GM18909 (cell line): ENCODE results near the gene MRPS6.

Source experiments
- ATAC-seq: cut with Tn5 transposase; IDR thresholded peaks from one replicate; pipeline ENCODE4 v1.9.1; 2021; ENCODE audit warnings: mild to moderate bottlenecking; ENCODE audit not compliant: unreplicated experiment, poor library complexity

MRPS6 gene

DNA sequence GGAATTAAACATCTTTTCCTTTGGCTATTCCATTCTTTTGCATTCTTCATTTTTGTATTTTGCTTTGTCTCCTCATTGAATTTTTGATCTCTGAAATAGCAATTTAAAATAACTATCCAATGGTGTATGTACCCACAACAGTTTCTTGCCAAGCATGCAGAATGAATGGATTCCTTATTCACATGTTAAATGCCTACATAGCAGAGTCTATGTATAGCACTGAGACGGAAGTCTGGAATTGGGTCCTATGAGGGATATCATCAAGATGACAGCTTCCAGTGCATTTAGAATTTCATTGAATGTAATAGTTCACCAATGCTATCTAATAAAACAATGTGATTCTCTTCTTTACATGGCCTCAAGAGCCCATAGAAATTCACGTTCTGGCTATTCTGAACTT, 97.5 kb downstream of the MRPS6 start:
- ATAC-seq, result no peak

DNA sequence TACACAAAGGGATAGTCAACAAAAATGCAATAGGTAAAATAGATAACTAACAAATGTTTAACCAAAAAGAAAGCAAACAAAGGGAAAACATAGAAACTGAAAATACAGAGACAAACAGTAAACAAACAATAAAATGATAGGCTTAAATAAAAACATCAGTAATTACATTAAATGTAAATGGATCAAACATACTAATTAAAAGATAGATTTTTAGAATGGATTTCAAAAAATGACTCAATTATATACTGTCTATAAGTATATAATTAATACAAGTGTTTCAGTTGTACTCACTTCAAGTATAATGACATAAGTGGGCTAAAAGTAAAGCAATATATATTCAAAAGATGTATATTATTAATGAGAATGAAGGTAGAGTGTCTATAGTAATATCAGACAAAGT, 101.1 kb downstream of the MRPS6 start:
- ATAC-seq, result no peak

DNA sequence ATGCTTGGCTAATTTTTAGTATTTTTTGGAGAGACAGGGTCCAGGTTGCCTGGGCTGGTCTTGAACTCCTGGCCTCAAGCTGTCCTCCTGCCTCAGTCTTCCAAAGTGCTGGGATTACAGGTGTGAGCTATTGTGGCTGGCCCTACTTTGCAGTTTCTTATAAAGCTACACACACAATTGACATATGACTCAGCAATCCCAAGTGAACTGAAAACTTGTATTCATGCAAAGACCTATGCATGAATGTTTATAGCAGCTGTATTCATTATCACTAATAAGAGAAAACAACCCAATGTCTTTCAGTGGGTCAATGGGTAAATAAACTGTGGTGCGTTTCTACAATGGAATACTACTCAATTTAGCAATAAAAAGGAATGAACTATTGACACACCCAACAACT, 103.1 kb downstream of the MRPS6 start:
- ATAC-seq, result no peak

DNA sequence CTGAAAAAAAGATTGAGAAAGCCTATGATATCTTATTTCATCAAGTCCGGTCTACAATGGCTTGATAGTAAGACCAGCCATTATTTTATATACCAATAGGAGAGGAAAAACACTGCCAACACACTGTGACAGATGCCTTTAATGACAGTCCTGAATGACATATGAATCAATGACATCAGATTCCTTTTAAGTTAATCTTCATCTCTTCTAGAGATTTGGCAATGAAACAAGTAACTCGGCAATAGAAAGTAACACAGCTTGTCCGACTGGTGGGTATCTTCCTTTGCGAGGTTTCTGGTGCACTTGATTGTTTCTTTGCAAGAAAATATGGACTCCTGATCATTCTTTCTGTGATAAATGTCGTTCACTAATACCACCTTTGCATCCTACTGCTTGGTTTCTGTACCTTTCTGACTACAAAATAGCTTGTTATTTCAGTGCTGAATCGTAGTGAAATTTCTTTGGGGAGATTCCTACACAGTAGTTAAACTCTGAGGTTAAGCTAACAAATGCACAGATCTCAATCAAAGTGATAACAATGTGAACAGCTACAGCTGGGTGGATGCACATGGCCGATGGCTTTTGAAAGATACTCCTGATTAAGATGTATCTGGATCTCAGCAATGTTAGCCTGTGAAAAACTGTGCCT, 104.7 kb downstream of the MRPS6 start:
- no peak for ATAC-seq

DNA sequence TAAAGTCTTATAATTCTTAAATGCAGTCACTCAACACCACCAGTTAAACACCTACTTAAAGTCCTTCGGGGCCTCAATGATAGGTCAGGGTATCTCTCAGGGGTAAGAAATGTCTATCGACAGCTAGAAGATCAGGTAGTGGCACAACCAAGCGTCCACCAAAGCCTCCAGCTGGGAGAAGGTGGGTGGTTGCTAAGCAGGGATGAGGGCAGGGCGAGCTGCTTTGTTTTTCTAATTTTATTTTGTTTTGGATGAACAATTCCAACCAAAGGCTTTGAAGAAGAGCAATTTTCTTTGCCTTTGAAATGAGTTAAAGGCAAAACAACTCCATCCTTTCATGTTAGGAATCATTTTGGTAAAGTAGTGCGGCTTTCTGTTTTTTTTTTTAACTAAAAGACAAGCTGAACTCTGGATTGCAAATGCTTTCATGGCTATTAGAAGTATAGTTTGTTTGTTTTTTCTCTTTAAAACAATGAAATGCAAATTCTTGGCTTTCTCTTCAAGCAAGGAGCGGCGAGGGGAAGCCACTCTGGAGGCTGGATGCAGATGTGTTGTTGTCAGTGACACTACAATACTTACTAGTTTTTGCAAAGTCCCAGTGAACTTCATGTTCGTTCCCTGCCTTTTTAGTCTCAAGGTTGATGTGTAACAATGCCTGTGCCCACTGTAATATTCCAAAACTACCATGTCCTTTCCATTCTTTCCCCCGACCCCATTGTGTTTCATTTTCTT, 106.0 kb downstream of the MRPS6 start:
- no peak for ATAC-seq

DNA sequence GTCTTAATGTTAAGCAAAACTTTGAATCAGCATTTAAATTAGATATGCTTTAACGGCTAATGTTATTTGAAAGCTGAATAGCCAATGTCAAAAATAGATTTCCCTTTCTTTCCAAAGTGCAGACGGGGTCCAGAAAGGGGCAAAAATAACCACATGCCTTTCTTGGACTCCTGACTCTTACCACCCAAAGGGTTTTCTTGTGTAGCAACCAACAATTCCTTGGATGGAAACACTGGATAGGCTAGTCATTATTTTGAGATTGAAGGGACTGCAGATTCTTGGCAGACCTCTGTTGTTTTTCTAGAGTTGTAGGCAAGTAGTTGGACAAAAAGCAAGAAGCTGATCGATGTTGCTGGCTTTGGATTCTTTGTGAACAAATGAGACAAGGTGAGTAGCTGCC, 107.0 kb downstream of the MRPS6 start:
- no peak for ATAC-seq

DNA sequence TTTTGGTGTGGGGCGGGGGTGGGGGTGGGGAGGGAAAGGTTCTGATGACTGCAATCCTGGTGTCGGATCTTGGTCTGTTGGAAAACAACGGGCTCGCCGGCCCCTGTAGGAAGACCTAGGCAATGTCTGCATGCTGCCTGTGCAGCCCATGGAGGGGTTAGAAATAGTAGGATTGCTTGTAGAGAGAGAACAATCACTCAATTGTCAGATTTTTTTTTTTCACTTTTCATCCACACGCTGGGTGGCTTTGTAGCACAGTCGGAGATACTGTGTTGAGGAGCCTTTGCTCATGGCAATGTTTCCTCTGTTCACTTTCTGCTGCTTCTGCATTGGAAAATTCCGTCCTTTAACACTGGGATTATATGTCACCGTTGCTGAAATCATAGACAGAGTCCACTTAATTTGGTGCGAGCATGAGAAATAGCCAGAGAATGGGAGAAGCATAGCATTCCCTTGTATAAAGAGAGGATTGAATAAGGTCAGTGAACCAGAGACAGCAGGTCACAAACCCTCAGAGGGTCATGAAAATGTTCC, 107.5 kb downstream of the MRPS6 start:
- no peak for ATAC-seq

DNA sequence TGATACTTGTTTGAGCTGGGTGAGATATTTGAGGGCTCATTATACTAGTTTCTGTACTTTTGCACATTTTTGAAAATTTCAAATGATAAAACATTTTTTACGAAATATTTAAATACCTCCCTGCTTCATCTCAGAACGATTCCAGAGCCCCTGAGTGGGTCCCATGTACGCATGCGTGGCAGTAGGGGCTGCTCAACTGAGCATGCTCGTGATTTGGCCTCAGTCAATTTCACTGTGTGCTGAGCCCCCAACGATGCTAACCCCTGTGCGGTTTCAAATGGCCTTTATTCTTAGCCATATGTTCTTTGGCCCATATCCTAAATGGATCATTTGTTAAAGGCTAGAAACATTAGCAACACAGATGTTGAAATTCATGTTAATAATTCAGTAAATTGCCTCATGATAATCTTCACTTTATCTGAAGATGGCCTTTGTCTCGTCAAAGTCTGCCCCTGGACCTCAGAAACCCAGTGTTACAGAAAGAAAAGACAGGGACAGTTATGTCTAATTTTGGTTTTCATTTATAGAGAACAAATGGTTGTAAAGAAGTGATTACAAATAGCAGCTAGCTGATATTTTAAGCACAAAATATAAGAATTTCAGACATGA, 108.2 kb downstream of the MRPS6 start:
- no peak for ATAC-seq

DNA sequence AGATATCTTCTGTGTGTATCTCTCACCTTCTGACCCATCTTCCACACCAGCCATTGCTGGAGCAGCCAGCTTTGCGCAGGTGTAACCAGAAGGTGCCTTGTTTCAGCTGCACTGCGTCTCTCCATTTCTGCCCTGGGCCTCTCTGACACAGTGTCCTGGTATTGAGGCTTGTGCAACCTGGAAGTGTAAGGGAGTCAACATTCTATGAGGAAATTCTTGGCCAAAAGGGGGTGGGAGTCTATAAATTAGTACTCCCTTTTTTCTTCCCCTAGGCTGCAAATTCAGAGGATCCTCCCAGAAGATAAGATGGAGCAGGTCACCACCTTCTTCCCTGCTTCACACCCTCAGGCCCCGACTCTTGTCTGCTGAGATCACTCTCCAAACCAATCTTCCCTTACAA, 109.1 kb downstream of the MRPS6 start:
- ATAC-seq, result no peak

DNA sequence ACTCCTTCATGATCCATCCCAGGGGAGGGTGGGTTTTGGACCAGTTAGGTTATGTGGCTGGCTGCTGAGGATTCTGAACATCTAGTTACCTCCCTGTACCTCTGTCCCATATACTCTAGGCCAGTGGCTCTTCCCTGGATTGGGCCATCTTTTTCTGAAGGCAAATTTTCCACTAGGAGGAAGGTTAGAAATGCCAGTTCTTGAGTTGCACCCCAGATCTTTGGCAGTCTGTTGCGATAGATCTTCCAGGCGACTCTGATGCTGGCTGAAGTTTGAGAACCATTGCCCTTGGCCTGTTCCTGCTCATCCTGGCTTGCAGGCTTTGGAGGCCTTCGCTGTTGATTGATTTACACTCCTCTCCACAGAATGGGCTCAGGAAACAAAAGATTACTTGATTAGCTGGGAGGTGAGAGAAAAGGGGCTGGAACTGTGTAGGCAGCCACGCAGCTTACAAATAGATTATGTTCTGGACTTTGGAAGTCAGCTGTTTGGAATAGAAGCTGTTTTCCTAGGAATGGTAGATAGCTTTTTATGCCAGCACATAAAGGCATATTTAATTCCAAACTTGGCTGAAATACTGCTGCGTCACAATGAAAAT, 110.1 kb downstream of the MRPS6 start:
- ATAC-seq, result no peak

DNA sequence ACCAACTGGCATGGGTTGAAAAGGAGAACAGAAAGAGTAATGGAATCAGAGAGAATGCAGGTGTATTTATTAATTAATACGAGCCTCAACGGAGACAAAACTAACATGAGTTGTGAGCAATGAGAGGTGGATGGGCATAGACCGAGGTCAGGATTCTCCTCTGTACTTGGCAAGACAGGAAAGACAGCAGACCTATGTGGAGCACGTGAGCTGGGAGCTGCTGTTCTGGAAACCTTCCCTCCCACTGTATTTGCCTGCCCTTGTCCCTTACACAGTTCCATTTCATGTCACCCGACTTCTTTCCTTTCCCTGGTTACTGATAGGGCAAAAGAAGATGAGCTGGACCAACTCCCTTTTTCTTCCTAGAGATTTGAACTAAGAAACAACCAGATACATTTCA, 110.9 kb downstream of the MRPS6 start:
- ATAC-seq, result no peak

DNA sequence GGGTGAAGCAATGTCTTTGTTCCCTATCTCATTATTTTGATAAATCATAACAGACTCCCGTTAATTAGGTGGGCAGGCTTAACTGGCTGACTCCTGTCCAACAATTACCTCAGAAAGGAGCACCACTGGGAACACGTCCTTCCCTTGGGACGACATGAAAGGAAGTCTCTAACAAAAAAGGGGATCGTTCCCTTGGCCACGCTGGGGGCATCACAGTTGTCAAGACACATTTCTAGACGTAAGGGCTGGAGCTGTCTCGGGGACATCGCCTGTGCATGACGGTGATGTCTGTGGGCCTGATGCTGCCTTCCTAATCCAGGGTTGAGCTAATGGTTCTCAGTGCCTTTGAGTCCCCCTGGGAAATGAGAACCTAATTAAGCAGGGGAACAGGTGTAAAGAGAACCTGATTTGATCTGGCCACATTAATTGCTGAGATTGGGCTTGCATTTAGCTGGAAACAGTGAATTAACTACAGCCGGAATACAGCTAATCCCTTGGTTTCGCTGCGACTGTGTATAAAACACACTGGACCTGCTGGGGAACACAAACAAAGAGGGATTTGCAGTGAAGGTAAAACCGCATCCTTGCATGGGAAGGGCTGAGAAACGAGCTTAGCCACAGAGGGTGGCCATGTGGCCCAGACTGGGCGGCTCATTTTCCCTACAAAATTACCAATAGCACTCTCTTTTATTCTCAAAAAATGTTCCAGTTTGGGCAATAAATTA, 111.8 kb downstream of the MRPS6 start:
- ATAC-seq, result no peak

DNA sequence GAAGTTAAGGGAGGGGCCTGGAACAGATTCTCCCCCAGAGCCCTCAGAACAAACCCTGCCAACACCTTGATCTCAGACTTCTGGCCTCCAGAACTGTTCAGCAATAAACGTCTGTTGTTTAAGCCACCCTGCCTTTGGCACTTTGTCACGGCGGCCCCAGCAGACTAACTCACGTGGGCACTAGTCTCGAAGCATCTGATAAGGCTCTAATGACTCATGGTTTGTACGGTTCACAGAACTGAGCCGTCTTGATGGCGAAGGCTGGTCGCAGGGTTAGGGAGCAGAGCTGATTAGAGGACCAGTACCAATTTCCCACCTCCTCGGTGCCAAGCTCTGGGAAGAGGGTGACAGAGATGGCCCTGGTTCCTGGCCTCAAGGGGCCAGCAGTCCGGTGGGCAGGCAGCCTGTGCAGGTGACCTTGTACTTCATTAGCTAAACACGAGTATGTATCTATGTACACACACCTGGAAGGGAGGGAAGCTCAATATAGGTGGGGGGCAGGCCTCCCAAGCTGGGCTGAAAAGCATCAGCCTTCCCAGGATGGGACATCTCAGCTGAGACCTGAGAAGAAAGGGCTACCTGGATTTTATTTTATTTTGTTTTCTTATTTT, 112.8 kb downstream of the MRPS6 start:
- no peak for ATAC-seq

DNA sequence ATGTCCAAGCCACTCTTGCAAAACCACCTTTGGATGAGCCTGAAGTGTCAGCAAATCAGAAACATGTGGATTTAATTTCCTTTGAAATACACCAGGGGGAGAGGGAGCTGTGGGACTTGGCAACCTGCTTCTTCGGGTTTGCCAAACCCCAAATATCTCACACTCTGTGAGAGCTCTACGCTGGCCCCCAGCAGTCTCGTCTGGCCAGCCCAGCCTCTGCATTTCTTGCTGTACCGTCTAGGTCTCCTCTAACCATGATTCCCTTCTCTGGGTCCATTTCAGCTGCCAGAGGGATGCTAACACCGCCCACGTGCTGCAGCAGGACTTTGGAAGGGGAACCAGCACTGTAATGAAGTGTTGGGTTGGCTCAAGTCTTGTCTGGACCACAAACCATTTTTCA, 114.6 kb downstream of the MRPS6 start:
- ATAC-seq, result no peak

DNA sequence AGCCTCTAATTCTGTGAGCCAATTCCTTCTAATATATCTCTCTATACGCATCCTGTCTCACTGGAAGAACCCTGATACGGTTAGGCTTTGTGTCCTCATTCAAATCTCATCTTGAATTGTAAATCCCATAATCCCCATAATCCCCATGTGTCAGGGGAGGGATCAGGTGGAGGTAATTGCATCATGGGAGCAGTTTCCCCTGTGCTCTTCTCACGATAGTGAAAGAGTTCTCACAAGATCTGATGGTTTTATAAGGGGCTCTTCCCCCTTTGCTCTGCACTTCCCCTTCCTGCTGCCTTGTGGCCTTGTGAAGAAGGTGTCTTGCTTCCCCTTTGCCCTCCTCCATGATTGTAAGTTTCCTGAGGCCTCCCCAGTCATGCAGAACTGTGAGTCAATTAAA, 116.1 kb downstream of the MRPS6 start:
- ATAC-seq, result no peak

DNA sequence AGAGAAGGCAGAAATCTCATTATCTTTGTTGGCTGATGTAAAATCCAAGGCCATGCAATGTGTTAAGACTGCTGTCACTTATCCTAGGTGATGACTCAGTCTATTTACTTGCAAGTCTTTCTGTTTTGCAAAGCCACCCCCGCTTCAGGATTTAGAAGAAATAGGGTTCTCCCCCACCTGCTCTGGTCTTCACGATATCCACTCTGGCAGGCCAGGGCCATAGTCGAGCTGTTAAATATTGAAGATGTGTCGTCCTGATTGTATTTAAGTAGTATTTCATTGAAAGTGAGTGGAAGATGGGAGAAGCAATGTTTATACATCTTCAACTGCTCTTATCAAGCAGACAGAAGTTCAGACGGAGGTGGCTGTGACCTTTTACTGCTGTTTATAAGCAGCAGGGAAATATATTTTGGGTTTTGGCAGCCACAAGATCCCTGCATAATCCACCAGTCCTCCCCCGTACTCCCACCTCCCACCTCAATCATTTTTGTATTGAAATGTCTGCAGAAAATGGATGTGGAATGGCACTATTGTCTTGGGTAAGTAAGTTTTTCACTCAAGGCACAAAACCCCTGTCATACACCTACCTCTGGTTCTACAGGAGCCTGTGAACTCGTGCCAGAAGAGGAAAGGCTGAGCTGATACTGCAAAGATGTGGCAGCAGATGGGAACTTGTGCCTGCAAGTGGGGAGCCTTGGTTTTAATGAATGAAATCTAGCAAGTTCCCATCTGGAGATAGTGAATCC, 117.4 kb downstream of the MRPS6 start:
- ATAC-seq, result no peak

DNA sequence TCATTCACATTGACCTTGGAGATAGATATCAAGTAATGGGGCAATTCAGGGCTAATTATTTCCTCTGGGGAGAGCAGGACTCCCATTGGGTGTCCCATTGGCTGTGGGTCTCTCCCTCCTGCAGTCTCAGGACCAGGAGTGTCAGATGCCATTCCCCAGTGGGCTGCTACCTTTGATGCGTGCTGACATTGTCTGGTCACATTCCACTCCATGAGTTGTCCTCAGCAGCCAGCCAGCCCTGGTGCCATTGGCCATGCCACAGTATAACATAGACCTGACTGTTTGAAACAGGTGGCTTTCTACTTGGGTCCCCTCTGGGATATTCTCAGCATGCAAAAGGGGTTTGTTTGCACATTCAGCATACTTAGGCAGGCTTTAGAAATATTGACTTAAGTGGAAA, 118.5 kb downstream of the MRPS6 start:
- no peak for ATAC-seq
